ENCODE data around the gene EIF2S1.

- TF ChIP-seq CTCF (IDR thresholded peaks at IDR 0.05; ENCODE audit: poor library complexity) (no peak), EZH2phosphoT487 (IDR thresholded peaks at IDR 0.05; ENCODE audit: low read depth, severe bottlenecking, unreplicated experiment) (no peak), EZH2 (IDR thresholded peaks at IDR 0.05; ENCODE audit: borderline replicate concordance) (no peak)
These were observed 41.0 kb upstream of the EIF2S1 start for GRCh38 chr14:67319142-67319541.
